Subcutaneous adipose tissue (tissue), 4 donors: Measurements from ENCODE around the gene ADAMTSL3. TPM values are rescaled to one million over a fixed set of nuclear protein-coding genes. Genes with fewer than 3 reads are reported as not detected.

Source experiments
- total RNA-seq, 4 donors: library from RNA; depleted of rRNA; stranded (reverse); fragments of >200 nt; gene quantifications; one replicate each; pipeline ENCODE4 v1.1.0, GENCODE V29; 2016
- TF ChIP-seq, protein P1 (sequence below): fragments of 450-650 bp; IDR thresholded peaks from one replicate; pipeline ENCODE4 v1.5.1; 2016; ENCODE audit warnings: low read depth, mild to moderate bottlenecking, control low read depth, antibody characterized with exemption, moderate library complexity

ADAMTSL3 gene
- total RNA-seq, 4 donors from 2014 or later: 1.5 to 4.0 (median 2.3) TPM

DNA sequence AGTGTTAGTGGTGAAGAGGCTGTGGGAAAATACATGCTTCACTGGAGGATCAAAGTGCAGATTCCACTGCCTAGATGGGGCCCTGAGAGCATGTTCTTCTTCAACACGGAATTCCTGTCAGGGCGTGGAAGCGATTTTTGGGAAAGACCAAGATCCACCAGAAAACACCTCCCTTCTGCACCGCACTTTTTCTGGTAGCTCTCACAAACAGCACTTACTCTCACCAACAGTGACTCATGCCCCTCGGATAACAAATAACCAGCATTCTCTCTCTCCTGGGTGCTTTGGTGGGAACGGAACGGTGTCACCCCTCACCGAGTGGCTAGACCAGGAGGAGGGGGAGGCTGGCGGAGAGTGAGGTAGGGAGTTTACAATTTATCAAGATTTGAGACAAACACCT is 40.1 kb downstream of the ADAMTSL3 start:
- TF ChIP-seq, protein P1, sequence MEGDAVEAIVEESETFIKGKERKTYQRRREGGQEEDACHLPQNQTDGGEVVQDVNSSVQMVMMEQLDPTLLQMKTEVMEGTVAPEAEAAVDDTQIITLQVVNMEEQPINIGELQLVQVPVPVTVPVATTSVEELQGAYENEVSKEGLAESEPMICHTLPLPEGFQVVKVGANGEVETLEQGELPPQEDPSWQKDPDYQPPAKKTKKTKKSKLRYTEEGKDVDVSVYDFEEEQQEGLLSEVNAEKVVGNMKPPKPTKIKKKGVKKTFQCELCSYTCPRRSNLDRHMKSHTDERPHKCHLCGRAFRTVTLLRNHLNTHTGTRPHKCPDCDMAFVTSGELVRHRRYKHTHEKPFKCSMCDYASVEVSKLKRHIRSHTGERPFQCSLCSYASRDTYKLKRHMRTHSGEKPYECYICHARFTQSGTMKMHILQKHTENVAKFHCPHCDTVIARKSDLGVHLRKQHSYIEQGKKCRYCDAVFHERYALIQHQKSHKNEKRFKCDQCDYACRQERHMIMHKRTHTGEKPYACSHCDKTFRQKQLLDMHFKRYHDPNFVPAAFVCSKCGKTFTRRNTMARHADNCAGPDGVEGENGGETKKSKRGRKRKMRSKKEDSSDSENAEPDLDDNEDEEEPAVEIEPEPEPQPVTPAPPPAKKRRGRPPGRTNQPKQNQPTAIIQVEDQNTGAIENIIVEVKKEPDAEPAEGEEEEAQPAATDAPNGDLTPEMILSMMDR: no peak

DNA sequence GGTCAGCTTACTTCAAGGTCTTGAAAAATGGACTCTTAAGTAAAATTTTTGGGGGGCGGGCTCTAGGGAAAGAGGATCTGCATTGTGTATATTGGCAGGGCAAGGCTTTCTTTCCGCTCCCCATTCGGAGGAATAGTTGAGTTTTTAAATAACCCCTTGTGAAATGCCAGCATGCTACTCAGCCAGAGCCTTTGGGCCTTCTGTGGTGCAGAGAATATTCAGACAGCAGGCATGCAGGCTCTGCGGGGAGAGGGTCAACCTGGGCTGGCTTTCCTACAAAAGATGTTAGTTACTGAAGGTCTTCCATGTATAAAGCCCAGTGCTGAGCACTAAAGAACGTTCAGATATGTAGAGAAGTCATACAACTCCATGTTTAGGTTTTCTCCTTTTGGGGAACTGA is 40.6 kb downstream of the ADAMTSL3 start:
- TF ChIP-seq, protein P1: no peak

DNA sequence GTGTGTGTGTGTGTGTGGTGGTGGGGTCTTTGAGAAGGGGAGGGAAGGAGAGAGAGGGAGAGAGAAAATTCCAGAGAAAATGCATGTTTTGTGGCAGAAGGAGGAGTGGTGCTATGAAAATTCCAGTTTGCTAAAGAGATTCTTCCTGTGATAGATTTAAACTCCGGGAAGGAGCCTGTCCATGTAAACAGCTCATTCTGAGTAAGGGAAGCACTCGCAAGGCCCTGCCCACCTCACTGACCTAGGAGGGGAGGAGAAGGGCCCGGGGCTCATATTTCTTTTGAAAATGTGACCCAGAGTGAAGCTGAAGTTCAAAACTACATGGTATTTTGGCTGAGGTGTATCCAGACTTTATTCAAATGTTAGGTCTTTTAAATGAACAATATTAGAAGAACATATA is 41.3 kb downstream of the ADAMTSL3 start:
- TF ChIP-seq, protein P1: no peak

DNA sequence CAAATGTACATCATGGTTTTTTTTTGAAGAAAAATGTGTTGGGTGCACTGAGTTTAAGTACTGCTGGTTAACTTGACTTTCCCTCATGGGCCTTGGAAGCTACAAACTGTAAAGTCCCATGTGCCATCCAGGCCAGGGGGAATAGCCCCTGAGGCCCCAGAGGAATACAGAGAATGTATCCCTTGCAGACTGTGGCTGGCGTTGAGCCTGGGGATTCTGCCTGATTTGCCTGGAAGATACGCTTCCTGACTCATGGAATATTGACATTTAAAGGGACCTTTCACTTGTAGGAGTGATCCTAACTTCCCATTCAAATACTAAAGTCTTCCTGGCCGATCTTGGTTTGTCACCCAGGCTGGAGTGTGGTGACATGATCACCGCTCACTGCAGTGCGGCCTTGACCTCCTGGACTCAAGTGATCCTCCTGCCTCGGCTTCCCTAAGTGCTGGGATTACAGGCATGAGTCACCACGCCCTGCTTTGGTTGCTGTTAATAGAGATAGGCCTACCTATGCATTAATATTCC is 42.0 kb downstream of the ADAMTSL3 start:
- TF ChIP-seq, protein P1: no peak

DNA sequence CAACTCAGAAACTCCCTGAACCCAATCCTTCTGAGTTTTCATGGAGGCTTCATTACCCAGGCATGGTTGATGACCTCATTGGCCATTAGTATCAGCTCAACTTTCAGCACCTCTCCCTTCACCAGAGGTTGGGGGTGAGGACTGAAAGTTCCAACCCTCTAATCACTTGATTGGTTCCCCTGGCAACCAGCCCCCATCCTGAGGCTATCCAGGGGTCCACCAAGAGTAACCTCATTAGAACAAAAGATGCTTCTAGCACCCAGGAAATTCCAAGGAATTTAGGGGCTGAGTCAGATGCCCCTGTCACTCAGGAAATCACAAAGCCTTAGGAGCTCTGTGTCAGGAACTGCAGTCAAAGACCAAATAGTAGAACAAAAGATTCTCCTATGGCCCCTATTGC is 43.8 kb downstream of the ADAMTSL3 start:
- TF ChIP-seq, protein P1: no peak

DNA sequence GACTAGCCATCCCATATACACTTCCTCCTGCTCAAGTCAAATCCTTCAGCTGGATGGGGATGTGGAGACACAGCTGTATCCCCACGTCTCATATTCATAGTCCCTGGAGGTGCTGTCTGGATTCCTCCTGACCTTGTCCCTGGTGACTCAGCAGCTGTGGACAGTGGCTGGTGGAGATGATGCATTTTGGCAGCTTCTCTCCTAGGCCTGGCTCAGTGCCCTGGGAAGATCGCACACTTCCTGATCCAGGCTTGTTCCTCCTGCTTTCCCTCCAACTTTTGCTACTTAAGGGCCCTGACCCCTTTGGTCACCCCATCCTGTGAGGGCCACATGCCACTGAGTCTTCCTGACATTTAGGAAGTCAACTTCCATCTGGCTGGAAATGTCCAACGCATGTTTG is 44.4 kb downstream of the ADAMTSL3 start:
- TF ChIP-seq, protein P1: no peak

DNA sequence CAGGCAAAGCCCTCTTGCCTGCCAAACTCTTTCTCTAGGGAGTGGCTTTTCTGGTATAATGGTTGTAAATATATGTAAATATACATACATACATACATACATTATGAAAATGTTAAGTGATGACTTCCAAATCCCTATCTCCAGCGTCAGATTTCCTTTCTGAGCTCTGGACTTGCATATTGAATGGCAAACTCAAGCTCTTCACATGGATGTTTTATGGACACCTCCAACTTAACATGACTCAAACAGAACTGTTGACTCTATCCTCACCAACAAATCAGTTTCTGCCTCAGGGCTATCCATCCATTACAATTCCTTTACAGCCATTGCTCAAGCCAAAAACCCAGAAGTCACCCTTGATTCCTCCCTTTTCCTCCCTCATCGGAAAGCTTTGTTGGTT is 45.1 kb downstream of the ADAMTSL3 start:
- TF ChIP-seq, protein P1: no peak
